ENCODE measurements around the gene CLDN16.

The CLDN16 gene

DNA sequence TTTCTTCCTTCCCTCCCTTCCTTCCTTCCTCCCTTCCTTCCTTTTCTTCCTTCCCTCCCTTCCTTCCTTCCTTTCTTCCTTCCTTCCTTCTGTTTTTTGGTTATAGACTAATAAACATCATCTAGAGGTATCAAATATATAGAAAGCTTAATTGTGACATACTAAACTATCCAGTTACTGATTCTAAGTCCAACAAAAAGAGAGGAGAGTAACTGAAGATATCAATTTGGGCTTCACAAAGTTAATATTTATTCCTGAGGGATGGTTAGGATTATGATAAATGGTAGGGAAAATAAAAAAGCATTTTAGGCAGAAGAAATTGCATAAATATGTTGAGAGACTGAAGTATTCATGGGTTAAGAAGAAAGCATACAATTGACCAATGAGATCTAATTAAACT, 7.8 kb upstream of the CLDN16 start:
- DNase-seq (ENCODE audit: low spot score): no peak

DNA sequence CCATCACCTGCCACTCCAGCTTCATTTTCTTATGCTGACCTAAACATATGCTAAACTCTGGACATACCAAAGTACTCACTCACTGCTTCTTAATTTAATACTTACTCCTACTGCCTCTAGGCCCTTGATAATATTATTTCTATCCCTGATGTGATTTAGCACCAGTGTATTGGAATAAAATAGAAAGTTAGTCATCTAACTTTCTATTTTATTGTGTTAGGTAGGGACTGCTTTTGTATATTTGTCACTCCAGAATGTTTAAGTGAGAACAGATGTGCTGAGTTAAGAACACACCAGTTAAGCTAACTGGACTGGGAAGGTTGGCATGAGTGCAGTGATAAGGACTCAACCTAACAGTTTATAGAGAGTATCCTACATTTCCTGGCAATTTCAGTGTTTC, 6.5 kb upstream of the CLDN16 start:
- DNase-seq (ENCODE audit: low spot score): no peak

DNA sequence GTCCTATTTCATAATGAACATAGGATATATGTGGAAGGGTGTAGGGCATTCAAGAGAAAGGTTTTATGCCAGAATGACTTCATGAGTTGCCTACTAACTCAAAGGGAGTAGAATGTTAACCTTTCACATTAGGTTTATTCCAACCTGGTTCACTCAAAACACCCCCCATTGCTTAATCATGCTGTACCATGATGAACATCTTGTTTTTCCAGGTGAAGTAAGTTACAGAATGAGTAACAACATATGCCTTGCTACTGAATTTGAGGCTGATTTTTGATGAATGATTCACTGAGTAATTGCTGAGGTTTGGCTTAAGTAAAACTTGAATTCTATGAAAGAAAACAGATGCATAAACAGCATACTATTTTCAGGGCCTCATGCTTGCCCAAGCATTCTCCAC, 5.9 kb upstream of the CLDN16 start:
- no peak for DNase-seq (ENCODE audit: low spot score)

DNA sequence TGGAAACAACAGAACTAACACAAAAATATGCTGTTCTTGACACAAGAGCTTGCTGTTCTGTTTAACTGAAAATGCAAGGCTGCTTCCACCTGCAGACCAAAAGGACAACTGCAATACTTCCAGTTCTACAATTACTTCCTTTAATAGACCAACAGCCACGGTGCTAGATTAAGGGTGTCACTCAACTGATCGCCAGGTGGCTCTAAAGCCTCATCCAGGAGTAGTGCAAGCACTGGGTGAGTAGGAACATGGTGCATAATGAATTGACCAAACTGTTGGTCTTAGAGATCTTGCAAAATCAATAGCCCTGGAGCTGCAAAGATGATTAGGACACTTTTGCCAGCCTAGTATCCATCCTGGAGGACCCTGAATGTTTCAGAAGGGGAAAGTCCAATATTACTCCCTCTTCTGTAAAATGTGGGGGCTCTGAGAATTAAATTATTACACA, 3.6 kb upstream of the CLDN16 start:
- no peak for DNase-seq (ENCODE audit: low spot score)

DNA sequence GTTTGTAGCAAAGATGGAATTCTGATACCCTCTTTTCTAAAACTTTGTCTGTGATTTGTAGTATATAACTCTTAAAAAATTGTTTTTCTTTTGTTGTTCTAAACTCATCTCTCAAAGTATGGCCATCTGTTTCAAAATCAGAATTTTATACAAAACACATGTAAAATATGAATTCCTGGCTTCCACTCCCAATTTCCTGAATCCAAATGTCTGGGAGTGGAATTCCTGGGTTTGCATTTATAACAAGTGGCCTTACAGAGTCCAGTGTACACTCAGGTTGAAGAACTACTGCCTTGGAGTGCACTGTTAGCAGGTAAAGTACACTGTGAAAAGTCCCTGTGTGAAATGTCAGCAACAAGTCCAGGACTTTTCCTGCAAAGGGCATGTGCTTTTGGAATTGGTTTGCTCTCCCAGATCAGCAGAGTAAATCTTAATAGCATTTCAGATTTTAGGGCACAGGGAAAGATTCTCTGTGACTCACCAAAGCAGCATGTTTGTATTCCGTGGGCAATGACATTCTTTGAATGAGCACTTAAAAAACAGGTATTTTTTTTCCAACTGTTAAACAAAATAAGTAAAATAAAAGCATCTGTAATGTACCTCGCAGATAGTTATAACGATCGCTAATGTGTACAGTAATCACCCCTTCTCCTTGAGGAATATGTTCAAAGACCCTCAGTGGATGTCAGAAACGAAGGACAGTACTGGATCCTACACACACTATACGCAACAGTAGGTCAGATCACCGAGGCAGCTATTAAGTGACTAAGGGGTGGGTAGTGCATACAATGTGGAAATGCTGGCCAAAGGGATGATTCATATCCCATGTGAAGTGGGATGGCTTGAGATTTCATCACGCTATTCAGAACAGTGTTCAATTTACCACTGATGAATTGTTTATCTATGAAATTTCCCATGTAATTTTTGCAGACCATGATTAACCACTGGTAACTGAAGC, 2.0 kb upstream of the CLDN16 start:
- DNase-seq (ENCODE audit: low spot score): no peak

DNA sequence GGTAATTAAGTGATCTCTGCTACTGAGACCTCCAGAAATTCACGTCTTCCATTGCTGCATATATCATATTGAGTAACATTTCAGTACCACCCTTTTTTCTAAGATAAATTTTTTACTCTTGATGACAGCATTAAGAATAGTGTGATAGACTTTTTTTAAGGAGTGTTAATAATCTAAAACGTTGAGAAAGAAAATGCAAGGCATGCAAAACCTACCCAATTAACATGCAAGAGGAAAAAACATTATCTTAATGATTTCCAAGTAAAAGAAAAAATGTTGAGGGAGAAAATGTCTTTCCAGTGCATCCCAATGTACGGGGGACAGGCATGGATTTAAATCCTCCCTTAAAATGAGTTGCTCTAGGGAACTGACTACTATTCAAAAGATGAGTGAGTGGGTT, 740 bp downstream of the CLDN16 start:
- no peak for DNase-seq (ENCODE audit: low spot score)

DNA sequence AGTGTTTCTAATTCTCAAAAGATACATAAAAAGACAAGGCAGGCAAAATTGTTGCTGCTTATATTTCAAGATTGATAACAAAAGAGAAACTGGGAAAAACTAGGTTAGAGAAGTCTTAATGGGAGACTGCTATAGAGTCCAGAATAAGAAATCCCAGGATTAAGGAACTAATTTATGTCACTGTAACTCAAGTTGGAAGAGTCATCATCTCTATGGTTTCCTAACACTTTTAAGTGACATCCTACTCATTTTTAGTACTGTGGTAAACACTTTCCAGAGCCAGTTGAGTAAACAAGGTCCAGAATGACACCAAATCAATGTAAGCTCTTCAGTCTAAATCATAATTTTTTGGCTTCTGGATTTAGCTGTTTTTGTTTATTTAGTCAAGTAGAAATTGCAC, 8.0 kb downstream of the CLDN16 start:
- no peak for DNase-seq (ENCODE audit: low spot score)

DNA sequence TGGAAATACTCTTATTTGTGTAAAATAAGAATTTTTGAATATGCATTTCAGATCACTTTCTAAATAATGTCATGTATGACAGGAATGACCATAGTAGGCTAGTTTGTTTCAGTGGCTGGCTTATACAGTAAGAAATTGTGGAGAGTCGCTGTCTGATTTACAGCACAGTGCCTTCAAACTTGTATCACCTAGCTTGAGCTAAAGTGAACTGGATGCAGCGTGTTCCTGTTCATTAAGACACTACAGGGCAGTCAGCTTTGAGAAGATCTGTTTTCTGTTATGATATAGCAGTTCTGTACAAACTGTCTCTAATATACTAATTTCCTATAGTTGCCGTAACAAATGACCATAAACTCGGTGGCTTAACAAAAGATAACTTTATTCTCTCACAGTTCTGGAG, 9.9 kb downstream of the CLDN16 start:
- no peak for DNase-seq (ENCODE audit: low spot score)

DNA sequence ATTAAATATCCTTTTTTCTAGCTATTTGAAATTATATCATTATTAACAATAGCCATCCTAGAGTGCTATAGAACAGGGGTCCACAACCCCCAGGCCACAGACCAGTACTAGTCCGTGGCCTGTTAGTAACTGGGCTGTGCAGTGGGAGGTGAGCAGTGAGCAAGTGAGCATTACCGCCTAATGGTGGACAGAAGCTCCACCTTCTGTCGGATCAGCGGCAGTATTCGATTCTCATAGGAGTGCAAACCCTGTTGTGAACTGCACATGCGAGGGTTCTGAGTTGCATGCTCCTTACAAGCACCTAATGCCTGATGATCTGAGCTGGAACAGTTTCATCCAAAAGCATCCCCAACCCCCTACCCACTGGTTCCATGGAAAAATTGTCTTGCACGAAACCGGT, 11.7 kb downstream of the CLDN16 start:
- no peak for DNase-seq (ENCODE audit: low spot score)

DNA sequence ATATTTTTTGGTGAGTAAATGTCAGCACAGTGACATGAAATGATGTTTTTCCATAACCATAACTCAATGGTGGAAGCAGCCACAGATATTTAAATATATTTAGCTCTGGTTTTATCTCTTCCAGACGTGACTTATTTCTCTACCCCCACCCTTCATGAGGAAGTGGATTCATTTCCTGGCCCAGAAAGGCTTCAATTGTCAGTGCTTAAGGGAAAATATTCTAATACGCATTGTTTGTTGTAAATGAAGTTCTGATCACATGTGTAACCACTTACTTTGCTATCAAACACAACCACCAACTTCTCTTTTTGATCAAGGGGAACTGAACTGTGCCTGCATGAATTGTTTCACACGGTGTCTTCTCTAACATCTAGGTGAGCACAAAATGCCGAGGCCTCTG, 14.0 kb downstream of the CLDN16 start:
- DNase-seq (ENCODE audit: low spot score): no peak

DNA sequence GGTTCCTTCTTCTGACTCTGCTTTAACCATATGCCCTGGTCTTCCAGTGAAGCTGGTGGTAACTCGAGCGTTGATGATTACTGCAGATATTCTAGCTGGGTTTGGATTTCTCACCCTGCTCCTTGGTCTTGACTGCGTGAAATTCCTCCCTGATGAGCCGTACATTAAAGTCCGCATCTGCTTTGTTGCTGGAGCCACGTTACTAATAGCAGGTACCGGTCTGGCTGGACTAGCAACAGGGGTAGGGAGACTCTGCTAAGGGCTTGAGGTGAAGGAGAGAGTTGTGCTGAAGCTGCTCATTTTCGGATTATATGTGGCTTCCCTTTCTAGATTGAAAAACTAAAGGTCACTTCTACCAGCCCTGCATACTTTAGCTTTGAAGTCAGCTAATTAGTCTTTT, 16.8 kb downstream of the CLDN16 start:
- DNase-seq (ENCODE audit: low spot score): no peak

DNA sequence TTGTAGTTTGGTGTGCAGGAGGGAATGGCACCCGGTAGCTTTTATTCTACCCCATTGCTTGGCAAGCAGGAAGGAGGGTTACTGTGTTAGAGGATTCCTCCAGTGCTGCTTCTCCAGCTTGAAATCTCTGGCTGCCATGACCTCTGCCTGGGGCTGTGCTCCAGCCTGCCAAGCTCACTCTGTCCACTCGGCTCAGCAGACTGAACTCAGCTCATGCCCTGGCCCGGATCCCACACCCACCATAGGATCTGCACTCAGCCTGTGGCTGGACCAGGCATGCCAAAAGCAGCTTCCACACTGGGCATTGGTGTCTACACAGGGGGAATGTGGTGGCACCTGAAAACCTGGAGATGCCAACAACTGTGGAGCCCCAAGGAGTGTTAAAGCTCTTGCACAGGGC, 26.3 kb downstream of the CLDN16 start:
- DNase-seq (ENCODE audit: low spot score): no peak

DNA sequence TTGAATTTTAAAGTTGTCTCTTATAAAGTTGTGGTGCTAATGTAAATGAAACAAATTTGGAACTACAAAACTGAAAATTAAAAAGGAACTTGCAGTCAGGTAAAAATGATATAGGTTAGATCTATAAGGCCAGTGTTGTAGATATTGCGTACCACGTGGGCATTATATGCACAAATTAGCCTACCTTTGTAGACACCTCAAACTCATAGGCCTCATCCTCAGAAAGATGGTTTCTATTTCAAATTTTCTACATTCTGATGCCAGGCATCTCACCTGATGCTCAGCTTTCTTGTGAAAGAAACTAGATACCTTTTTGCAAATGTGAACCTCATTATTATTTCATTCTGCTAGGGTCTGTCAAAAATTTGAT, 36.1 kb downstream of the CLDN16 start:
- DNase-seq (ENCODE audit: low spot score): no peak

DNA sequence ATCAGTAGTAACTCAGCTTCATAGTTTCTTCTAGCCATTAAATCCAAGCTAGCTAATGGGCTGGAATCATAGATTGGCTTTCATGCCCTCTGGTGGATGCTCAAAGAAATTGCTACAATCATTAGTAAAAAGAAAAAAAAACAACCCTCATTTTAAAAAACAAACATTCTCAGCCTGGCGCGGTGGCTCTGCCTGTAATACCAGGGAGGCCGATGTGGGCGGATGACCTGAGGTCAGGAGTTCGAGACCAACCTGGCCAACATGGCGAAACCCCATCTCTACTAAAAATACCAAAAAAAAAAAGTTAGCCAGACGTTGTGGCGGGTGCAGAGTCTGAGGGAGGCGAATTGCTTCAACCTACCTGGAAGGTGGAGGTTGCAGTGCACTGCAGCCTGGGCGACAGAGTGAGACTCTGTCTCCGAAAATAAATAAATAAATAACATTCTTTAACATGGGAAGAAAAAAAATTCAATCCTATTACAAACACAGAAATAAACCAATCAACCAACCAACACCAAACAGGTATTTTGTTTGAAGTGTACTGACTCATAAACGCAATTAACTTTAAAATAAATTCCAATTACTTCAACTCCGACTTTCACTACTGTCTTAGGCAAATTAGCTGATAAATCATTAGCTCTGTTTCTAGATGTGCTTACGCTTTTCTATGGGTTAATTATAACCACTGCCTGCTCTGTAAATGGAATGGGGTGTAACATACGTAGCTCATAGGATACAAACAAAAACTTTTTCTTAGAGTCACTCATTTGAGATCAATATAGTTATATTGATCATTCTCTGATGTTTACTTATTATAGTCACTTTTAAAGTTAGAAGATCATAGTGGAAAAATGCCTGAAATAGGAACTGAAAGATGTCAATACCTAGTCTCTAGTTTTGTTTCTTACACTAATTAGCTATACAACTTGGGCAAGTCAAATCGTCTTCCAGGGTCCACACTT, 36.8 kb downstream of the CLDN16 start:
- peak; percentile 61 for DNase-seq (ENCODE audit: low spot score)

DNA sequence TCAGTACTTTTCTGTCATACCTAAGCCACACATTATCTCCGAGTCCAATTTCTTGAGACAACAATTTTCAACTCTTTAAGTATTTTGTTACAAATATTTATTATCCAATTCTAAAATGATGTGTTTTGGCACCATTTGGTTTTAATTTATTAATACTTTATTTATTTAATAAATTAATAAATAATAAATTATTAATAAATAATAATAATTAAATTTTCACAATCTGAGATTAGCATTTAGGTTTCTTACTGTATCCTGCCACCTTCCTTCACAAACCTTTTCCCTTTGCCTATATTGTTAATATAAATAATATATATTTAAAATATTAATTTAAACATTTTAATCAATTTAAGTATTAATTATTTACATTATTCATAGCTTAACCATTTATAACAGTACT, 37.9 kb downstream of the CLDN16 start:
- no peak for DNase-seq (ENCODE audit: low spot score)

DNA sequence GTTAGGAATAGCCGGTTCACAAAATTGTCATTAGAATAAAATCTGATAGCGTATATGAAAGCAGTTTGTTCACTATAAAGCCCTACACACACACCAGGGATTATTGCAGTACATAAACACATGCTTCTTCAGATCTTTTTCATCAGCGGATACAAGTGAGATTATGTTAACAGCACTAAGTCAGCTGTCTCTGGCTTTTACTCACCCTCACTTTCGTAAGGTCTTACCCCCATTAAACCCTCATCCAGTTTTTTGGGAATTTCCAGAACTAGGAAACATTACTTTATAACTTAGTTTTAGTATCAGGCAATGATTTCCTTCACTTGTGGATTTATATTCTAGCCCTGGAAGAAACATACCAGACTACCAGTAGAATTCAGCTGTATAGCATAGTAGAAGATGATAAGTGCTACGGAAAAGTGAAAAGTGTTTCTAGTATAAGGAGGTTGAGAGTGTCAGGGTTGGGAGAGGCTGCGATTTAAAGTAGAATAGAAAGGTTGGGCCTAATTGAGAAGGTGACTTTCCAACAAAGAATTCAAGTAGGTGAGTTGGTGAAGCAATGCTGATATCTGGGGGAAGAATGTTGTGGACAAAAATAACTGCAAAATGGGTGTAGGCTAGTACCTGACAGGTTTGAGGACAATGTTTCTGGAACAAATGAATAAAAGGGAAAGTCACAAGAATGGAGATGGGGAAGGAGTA, 39.0 kb downstream of the CLDN16 start:
- no peak for DNase-seq (ENCODE audit: low spot score)

DNA sequence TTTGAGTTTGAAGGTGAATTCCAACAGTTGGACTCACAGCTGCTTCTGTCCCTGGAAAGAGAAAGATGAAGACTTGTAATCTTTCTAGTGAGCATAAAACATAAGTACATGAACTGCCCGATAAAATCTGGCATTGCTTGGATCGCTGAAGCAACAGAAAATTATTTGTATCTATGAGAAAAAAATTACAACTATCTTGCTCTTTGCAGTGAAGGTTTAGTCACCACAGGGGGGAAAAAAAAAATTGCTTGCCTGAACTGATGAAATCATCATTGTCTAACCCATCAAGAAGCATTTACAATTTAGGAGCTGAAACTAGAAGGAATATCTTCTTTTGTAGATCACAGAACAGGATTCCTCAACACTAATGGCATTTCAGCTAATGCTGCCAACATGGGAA, 41.7 kb downstream of the CLDN16 start:
- no peak for DNase-seq (ENCODE audit: low spot score)

DNA sequence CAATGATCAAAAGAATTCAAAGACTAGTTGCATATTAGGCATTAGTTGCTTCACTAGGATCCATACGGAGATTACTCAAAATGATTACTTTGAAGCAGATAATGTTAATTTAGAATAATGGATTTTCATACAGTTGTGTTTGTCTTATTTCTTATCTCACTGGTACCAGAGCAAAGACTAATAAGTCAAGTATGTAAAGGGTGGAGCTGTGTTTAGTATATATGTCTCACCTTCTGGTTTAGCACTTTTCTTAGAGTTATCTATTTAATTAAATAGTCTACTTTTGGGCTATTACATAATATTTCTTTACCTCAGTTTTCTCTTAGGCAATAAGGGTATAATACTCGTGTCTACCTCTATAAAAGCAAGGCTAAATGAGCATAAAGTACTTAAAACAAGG, 42.9 kb downstream of the CLDN16 start:
- no peak for DNase-seq (ENCODE audit: low spot score)

DNA sequence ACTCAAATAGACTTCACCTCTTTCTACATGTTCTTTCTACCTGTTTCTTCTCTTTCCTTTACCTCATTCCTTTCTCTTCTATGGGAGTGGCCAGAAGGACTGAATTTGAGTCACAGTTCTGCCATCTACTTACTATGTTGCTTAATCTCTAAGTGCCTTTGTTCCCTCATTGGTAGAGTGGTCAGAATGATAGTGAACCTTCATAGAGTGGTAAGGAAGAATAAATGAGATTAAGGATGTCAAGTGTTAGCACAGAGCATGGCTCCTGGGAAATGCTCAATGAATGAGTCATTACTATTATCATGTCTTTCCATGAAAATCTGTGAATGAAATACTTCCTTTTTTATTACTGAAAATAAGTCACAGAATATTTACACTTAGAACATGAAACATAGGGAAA, 44.3 kb downstream of the CLDN16 start:
- no peak for DNase-seq (ENCODE audit: low spot score)

DNA sequence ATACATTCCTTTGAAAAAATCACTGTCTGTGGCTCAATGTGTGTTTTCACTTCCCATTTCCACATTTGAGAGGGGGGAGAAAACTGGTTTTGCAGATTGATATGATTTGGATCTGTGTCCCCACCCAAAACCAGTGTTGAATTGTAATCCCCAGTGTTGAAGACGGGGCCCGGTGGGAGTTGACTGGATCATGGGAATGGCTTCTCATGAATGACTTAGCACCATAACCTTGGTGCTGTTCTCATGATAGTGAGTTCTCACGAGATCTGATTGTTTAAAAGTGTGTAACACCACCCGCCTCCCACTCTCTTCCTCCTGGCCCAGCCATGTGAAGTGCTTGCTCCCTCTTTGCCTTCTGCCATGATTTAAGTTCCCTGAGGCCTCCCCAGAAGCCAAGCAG, 45.7 kb downstream of the CLDN16 start:
- no peak for DNase-seq (ENCODE audit: low spot score)

DNA sequence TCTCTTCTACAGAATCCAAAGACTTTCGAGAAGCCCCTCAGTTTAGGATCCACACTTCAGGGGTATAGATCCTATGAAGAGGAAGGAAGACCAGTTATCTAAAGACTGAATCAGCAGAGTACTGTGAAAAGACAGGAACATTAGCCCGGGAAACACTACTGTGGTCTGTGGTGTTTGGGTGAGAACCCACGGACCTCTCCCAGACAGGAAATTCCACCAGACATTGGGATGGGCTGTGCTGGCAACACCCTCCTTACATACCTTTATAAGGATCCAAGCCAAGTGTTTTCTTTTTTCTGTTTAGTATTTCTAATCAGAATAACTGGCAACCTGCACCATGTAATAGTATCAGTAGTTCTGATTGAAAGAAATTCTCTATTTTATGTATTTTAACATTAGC, 47.7 kb downstream of the CLDN16 start:
- DNase-seq (ENCODE audit: low spot score): no peak

DNA sequence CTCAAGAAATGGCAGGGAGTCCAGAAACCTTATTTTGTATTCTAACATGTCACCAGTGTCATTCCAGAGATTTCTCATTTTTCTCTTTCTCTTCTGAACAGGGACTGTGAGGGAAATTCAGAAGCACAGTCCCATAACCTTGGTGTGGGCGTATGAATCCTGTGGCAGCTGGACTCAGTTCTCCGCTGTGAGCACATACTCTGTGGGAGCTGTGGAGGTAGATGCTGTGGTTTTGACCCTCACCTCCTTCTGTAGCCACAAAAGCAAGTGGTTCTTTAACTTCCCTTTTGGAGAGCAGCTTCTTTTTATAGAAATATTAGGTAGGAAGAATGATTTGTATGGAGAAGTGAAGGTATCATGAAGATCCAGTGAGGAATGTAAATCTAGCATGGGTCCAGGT, 48.4 kb downstream of the CLDN16 start:
- no peak for DNase-seq (ENCODE audit: low spot score)
